Memory B cell (primary cell): ENCODE results near the gene NTRK1.
"Not testable (repeated sequence)": the region's sequence is repeated elsewhere in the genome, so short reads cannot be mapped to it uniquely, and the experiment has no call there.

Experiments
- ATAC-seq: fragments of 150-1000 bp; cut with Tn5 transposase; 2 replicates; pipeline ENCODE4 v1.10.0; 2021; ENCODE audit warnings: low read depth, mild to moderate bottlenecking, moderate library complexity
- DNase-seq, 2 donors: peaks; one replicate each; pipeline ENCODE4 v3.0.0; 2022; ENCODE audit warnings: low spot score in 2 of 2
- H3K27ac Mint-ChIP-seq: one replicate; pipeline ENCODE4 v1.8.0; 2022; ENCODE audit warnings: mild to moderate bottlenecking, moderate library complexity, mixed read lengths
- H3K27me3 Mint-ChIP-seq: one replicate; pipeline ENCODE4 v1.8.0; 2022; ENCODE audit warnings: mixed read lengths
- H3K36me3 Mint-ChIP-seq: one replicate; pipeline ENCODE4 v1.8.0; 2022; ENCODE audit warnings: mild to moderate bottlenecking, mixed read lengths
- H3K4me1 Mint-ChIP-seq: one replicate; pipeline ENCODE4 v1.8.0; 2022; ENCODE audit warnings: mixed read lengths
- H3K4me3 Mint-ChIP-seq: one replicate; pipeline ENCODE4 v1.8.0; 2022; ENCODE audit warnings: mild to moderate bottlenecking, moderate library complexity, mixed read lengths
- H3K9me3 Mint-ChIP-seq: one replicate; pipeline ENCODE4 v1.8.0; 2022; ENCODE audit warnings: mixed read lengths

NTRK1 gene

DNA sequence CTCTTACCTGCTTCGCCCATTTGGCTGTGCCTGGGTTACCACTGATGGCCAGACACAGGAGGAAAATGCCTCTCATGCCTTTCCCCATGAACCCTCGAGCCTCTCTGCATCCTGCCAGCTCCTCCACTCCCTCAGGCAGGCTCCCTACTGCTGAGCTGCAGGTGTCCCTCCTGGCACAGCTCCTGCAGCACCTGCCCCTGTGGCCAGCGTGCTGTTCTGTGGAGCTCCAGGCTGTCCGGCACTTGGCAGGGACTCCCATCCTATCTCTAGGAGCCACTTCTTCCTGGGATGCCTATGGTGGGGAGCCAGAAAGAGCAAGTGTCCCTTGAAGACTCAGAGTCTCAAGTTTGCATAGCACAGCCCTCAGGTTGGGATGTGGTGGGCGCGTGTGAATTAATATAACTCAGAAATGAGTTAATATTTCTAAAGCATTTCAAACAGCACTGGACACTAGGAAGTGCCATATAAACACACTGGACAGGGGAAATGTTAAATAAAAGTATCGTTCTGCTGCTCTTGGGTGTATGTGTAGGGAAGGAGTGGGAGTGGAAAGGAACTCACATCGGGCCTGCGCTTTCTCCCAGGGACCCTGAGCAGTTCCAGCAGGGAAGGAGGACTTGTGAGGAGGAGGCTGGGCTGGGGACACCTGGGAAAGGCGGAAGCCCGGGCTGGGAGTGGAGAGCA is 62.5 kb downstream of the NTRK1 start:
- Mint-ChIP-seq H3K27ac (no peak overlapping the region), H3K36me3 (no peaks in the 10 kb centered on the region), H3K4me1 (peaks cover 8% of the 10 kb centered on the region), H3K4me3 (peak overlapping the region; percentile 22), H3K27me3 (peaks cover 38% of the 10 kb centered on the region), H3K9me3 (no peaks in the 10 kb centered on the region)
- no peak for ATAC-seq
- no peak for DNase-seq

DNA sequence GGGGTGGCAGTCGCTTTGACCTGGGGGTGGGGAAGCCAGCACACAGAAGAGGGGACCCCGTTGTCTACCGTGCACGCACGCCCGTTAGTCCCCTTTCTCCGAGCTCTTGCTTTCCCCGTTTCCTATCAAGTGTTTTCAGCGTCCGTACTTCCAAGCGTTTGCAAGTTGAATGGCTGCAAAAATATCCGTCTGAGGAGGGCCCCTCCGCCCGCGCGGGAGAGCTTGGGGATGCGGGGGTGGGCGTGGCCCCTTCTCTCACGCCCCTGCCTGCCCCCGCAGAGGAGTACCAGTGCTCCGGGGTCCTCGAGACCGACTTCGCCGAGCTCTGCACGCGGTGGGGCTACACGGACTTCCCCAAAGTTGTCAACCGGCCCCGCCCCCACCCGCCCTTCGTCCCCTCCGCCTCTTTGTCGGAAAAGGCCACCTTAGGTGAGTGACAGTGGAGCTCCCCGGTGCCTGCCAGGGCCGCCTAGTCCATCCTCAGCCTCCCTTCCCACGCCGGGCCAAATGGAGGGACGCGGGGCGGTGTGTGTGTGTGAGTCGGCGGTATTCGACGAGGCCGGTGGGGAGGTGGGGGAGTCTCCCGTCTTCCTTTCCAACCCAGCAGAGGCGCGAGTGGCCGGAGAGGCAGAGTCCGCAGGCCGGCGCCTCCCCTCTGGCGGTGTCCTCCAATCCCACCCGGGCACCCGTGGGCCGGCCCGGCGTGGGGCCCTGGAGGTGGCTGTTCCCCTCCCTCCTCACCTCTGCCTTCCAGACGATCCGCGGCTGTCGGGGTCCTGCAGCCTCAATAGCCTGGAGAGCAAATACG is 63.2 kb downstream of the NTRK1 start:
- H3K4me1 Mint-ChIP-seq, result peaks cover 10% of the 10 kb centered on the region
- no peaks in the 10 kb centered on the region for H3K9me3 Mint-ChIP-seq
- H3K36me3 Mint-ChIP-seq, result no peaks in the 10 kb centered on the region
- peaks cover 39% of the 10 kb centered on the region for H3K27me3 Mint-ChIP-seq
- ATAC-seq, result no peak
- no peak overlapping the region for H3K27ac Mint-ChIP-seq
- no peak for DNase-seq
- H3K4me3 Mint-ChIP-seq, result no peak overlapping the region

- H3K9me3 Mint-ChIP-seq, result no peaks in the 10 kb centered on the region
- no peak overlapping the region for H3K27ac Mint-ChIP-seq
- H3K27me3 Mint-ChIP-seq, result peaks cover 45% of the 10 kb centered on the region
- DNase-seq (no peak), ATAC-seq (no peak)
- no peak overlapping the region for H3K4me3 Mint-ChIP-seq
- H3K4me1 Mint-ChIP-seq, result peaks cover 10% of the 10 kb centered on the region
- no peaks in the 10 kb centered on the region for H3K36me3 Mint-ChIP-seq
These were observed 64.0 kb downstream of the NTRK1 start for GRCh38 chr1:156924478-156925153.

DNA sequence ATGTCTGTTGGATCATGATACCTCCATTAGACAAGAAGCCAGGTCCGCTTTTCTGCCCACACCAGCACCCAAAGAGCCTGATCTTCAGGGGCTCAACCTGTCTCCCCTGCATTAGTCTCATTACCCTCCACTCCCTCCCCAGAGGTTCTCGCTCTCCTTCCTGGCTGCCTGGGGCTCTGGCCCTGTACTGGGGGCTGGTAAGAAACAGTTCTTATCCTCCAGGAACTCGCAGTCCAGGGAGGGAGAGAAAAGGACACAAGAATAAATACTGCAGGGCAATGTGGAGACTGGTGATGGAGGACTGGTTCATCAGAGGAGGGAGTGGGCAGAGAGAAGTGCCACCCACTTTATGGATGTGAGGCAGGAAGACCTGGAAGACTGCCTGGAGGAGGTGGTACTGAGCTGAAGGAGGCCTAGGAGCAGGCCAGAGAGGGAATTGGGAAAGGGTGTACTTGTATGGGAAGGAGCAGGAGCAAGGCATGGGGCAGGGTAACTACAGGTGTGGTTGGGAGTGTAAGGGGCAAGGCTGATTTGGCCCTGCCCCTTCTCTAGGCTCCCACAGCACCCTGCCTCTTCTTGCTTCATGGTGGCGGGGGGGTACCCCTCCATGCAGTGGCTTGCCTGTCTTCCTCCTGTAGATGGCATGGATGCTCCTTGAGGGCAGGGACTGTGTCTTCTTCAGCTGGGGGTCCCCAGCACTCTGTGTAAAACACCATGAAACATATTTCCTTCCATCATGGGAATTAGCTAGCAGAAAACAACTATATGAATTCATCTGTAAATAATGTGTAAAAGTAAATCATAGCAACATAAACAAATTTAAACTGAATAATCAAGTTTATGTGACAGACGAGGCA is 64.7 kb downstream of the NTRK1 start:
- Mint-ChIP-seq H3K4me3 (no peak overlapping the region), H3K27ac (no peak overlapping the region), H3K27me3 (peaks cover 45% of the 10 kb centered on the region)

GRCh38 chr1:156926175-156926574 is 65.5 kb downstream of the NTRK1 start:
- Mint-ChIP-seq H3K9me3 (no peaks in the 10 kb centered on the region), H3K27ac (no peak overlapping the region), H3K4me1 (peaks cover 10% of the 10 kb centered on the region), H3K4me3 (no peak overlapping the region), H3K27me3 (peaks cover 48% of the 10 kb centered on the region), H3K36me3 (no peaks in the 10 kb centered on the region)
- DNase-seq, result no peak
- no peak for ATAC-seq

More for the DNA sequence above, 64.7 kb downstream of the NTRK1 start:
- no peak for ATAC-seq
- Mint-ChIP-seq H3K4me1 (peaks cover 10% of the 10 kb centered on the region), H3K9me3 (no peaks in the 10 kb centered on the region), H3K36me3 (no peaks in the 10 kb centered on the region)
- no peak for DNase-seq

DNA sequence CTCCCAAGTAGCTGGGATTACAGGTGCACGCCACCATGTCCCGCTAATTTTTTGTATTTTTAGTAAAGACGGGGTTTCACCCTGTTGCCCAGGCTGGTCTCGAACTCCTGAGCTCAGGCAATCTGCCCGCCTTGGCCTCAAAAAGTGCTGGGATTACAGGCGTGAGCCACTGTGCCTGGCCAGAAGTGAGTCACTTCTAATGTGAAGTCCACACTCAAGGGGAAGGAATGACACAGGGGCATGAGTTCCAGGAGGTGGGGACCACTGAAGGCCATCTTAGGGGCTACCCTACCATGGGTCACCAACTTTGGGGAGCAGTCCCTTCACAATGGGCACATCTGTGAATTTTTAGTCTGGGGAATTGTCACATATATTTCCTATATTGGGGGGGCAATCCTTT is 66.0 kb downstream of the NTRK1 start:
- peaks cover 13% of the 10 kb centered on the region for H3K4me1 Mint-ChIP-seq
- DNase-seq, H3K9me3 Mint-ChIP-seq, ATAC-seq, H3K27ac Mint-ChIP-seq, H3K4me3 Mint-ChIP-seq, H3K36me3 Mint-ChIP-seq: not testable (repeated sequence)
- peaks cover 48% of the 10 kb centered on the region for H3K27me3 Mint-ChIP-seq

GRCh38 chr1:156927215-156928042 is 66.8 kb downstream of the NTRK1 start:
- H3K27me3 Mint-ChIP-seq, result peaks cover 44% of the 10 kb centered on the region
- no peak for DNase-seq
- H3K36me3 Mint-ChIP-seq, result no peaks in the 10 kb centered on the region
- no peak overlapping the region for H3K27ac Mint-ChIP-seq
- H3K9me3 Mint-ChIP-seq, result no peaks in the 10 kb centered on the region
- no peak overlapping the region for H3K4me3 Mint-ChIP-seq
- peak; percentile 42 for ATAC-seq
- H3K4me1 Mint-ChIP-seq, result peaks cover 13% of the 10 kb centered on the region

- H3K27me3 Mint-ChIP-seq, result peaks cover 47% of the 10 kb centered on the region
- H3K27ac Mint-ChIP-seq, result no peak overlapping the region
- no peaks in the 10 kb centered on the region for H3K9me3 Mint-ChIP-seq
- peak; percentile 14 for ATAC-seq
- peaks cover 13% of the 10 kb centered on the region for H3K4me1 Mint-ChIP-seq
- no peaks in the 10 kb centered on the region for H3K36me3 Mint-ChIP-seq
- H3K4me3 Mint-ChIP-seq, result peak overlapping the region; percentile 47
- no peak for DNase-seq
These were observed 67.5 kb downstream of the NTRK1 start for GRCh38 chr1:156928043-156928602.

DNA sequence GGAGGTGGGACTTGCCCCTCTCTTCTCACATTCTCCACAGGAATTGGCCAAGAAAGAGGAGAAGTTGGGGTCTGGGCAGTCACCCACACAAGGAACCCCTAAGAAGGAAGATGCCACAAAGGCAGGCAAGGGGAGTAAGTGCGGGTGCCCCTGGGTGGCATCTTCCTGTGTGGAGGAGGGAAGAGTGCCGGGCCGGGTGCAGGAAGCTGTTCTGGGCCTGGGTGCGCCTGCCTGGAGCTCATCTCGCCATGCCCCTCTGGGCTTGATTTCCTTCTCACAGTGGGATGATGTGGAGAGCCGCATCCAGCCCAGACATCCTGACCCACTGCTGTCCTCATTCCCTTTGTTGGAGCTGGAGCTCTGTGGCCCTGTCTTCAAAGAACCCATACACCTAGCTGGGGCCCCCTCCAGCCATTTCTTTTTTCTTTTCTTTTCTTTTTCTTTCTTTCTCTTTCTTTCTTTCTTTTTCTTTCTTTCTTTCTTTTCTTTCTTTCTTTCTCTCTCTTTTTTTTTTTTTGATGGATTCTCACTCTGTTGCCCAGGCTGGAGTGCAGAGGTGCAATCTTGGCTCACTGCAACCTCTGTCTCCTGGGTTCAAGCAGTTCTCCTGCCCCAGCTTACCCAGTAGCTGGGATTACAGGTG is 69.1 kb downstream of the NTRK1 start:
- Mint-ChIP-seq H3K27ac (no peak overlapping the region), H3K9me3 (no peaks in the 10 kb centered on the region), H3K4me3 (no peak overlapping the region), H3K4me1 (peaks cover 9% of the 10 kb centered on the region), H3K27me3 (peaks cover 51% of the 10 kb centered on the region), H3K36me3 (no peaks in the 10 kb centered on the region)
- DNase-seq (no peak), ATAC-seq (no peak)

GRCh38 chr1:156930483-156930882 is 69.8 kb downstream of the NTRK1 start:
- no peak for DNase-seq
- Mint-ChIP-seq H3K4me1 (peaks cover 9% of the 10 kb centered on the region), H3K36me3 (no peaks in the 10 kb centered on the region), H3K27me3 (peaks cover 47% of the 10 kb centered on the region), H3K9me3 (no peaks in the 10 kb centered on the region), H3K27ac (no peak overlapping the region), H3K4me3 (no peak overlapping the region)
- ATAC-seq, result no peak
